HG03045 (cell line): ENCODE data around the gene MRPL57.
"Not testable (repeated sequence)": the region's sequence is repeated elsewhere in the genome, so short reads cannot be mapped to it uniquely, and the experiment has no call there.

Source experiments
- ATAC-seq: cut with Tn5 transposase; IDR thresholded peaks from one replicate; pipeline ENCODE4 v1.9.1; 2021; ENCODE audit warnings: mild to moderate bottlenecking, moderate library complexity; ENCODE audit not compliant: unreplicated experiment

MRPL57 gene

GRCh38 chr13:21194756-21195155 lies 18.3 kb downstream of the MRPL57 start:
- not testable (repeated sequence) for ATAC-seq

- ATAC-seq = not testable (repeated sequence)
These were observed 21.3 kb downstream of the MRPL57 start for GRCh38 chr13:21197606-21198225.

DNA sequence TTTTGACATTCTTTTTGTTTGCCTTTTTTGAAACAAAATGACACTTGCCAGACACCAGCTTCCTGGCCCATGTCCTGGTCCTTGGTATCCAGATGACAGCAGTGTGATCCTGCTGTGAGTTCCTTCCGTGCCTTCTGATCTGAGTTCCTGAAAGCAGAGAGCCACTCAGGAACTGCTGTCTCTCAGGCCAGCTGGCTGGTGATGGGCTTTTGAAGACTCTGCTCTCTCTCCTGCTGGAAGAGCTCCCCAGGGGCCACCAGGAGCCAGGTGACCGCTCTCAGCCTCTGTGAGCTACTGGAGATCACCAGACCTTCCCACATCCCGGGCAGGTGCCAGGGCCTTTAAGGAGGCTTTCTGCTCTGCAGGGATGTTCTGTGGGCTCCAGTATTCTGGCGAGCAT lies 21.9 kb downstream of the MRPL57 start:
- ATAC-seq = not testable (repeated sequence)

DNA sequence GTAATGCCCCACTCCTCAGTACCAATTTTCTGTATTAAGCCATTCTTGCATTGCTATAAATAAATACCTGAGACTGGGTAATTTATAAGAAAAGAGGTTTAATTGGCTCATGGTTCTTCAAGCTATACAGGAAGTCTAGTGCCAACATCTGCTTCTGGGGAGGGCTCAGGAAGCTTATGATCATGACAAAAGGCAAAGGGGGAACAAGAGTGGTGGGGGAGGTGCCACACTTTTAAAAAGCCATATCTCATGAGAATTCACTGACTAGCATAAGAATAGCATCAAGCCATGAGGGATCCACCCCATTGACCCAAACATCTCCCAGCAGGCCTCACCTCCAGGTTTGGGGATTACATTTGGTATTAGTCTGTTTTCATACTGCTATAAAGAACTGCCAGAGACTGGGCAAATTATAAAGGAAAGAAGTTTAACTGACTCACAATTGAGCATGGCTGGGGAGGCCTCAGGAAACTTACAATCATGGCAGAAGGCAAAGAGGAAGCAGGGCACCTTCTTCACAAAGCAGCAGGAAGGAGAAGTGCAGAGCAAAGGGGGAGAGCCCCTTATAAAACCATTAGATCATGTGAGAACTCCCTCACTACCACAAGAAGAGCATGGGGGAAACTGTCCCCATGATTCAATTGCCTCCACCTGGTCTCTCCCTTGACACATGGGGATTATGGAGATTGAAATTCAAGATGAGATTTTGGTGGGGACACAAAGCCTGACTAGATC lies 25.2 kb downstream of the MRPL57 start:
- not testable (repeated sequence) for ATAC-seq

- no peak for ATAC-seq
These were observed 26.5 kb downstream of the MRPL57 start for GRCh38 chr13:21202767-21203531.

DNA sequence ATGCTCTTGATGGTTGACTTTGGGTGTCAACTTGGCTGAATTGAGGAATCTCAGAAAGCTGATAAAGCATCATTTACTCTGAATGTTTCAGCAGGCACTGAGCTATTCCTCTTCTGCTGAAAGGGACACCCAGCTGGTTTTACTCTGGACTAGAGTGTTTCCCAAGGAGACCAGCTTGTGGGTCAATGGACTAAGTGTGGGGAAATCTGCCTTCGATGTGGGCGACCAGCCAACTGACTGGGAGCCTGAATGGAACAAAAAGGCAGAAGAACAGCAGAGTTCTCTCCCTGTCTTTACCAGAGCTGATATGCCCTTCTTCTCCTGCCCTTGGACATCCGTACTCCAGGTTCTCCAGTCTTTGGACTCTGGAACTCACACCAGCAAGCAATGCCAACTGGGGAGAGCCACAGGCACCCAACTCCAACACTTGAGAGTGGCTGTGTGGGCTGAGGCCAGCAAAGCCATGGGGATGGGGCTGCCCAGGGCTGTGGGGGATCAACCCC lies 32.2 kb downstream of the MRPL57 start:
- no peak for ATAC-seq

GRCh38 chr13:21212138-21212775 lies 35.8 kb downstream of the MRPL57 start:
- ATAC-seq = no peak

DNA sequence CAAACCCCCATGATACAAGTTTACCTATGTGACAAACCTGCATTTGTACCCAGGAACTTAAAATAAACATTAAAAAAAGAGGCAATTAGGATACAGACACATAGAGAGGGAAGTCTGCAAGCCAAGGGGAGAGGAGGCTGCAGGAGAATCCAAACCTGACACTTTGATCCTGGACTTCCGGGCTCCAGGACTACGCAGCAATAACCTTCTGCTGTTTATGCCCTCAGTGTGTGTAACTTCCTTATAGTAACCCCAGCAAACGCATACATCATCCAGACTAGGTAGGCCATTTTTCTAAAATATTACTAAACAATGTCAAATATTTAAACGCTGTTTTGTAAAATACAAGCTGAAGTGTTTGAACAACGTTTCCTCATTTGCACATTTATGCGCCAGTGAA lies 39.0 kb downstream of the MRPL57 start:
- ATAC-seq = not testable (repeated sequence)

GRCh38 chr13:21216332-21216731 lies 39.9 kb downstream of the MRPL57 start:
- ATAC-seq = no peak

GRCh38 chr13:21218351-21219035 lies 42.0 kb downstream of the MRPL57 start:
- ATAC-seq = peak; percentile 98

DNA sequence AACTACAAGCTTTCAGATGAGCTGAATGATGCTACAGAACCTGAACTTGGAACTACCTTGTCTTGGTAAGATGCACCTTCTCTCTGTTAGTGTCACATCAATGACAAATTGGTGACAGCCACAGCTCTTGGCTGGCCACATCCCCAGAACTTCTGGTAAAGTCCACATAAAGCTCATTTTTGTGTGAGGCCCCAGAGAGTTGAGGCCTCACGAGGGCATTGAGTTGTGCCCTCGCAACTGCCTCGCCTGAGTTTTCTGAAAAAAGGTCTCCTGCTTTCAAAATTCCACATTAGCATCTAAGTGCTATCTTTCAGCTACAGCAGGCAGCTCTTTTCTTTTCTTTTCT lies 42.6 kb downstream of the MRPL57 start:
- peak; percentile 53 for ATAC-seq

DNA sequence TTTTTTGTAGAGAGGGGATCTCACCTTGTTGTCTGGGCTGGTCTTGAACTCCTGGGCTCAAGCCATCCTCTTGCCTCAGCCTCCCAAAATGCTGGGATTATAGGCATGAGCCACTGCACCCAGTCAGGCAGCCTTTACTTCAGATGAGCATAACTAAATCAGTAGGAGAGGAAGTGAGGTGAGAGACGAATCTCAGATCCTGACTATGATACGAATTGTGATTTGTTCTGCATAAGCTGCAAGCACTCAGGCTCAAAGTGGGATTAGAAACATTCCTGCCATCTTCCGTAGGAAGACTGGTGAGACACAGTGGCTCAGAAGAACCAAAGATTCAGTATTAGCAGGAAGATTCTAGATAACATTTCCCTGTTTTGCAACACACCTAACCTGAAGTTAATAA lies 43.3 kb downstream of the MRPL57 start:
- not testable (repeated sequence) for ATAC-seq

DNA sequence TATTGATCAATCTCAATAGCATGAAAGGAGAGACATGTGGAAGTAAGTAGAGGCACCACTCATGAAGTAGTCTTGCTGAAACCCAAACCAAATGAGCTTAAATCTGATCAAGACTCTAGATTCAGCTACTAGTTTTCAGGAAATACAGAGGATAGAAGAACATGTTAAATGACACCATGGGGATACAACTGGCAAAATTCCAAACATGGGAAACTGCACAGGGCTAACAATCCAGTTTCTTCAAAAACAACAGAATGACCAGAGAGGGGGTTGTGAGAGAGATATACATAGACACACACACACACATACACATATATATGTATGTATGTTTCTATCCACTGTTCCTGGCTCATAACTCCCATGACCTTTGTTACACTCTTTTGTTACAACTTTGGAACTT lies 44.8 kb downstream of the MRPL57 start:
- ATAC-seq = no peak

DNA sequence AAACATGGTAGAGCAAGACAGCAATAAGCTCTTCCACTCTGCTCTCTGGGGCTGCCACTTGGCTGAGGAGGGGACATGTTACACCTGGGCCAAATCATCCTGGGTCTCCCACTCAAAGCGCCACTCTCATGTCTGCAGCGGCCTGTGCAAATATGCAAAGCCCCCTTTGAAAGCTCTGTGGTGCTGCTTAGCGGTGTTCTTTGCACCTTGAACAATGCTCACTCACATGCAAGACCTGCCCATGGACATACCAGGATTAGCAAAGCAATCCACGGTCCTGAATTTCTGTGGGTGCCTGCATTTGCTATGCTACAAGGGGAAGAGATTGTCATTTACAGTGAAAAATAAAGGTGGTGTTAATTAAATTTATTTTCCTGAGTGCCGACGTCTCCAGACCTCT lies 48.6 kb downstream of the MRPL57 start:
- no peak for ATAC-seq

DNA sequence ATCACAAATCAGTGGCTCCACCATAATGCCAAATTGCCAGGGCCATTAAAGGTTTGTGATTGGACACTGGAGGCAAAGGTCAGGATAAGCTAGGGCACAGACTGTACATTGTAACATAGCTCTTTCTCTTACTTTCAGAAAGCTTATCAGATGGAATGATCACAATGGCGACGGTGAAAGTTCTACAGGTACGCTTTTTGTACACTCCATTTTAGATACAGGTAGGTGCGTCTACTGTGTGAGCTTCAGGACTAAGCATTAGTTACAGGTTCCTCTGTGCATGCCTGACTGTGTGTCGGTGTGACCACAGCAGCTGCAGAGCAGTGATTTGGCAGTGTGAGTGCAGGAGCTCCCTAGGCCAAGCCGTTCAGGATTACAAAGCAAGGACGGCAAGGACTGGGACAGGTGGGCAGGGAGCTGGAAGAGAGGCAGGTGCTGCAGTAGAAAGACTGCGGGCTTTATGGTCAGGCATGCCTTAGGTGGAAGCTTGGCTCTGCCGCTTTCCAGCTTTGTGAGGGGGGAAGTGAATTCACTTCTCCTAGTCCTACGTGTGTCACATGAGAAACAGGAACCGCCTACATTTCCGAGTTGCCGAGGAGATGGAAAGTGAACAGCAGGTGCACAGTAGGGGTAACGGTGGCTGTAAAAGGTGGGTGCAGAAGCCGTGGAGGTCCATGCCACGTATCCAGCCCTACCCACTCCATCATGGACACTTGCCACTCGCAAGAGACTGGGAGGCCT lies 49.6 kb downstream of the MRPL57 start:
- ATAC-seq = no peak

DNA sequence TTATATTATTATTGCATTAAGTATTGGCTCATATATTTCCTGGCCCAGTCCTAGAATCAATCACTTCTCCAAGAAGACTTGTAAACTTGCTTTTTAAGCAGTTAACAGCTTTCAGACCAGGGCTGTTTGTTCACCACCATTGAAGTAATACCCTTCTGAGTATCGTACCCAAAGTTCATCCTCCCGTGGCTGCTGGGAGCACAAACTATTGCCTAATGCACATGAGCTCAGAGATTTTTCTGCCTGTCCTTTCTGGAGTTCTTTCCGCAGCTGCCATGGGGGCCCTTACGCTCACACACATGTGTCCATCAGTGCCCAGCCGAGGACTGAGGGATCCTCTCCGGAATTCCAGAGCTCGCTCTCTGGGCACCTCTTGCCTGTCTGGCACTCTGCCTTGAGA lies 51.5 kb downstream of the MRPL57 start:
- no peak for ATAC-seq
